ENCODE results near the gene ARNT2. TPM values are rescaled to one million over a fixed set of nuclear protein-coding genes. Genes with fewer than 3 reads are reported as not detected.

ARNT2 gene
- total and polyA plus RNA-seq, 2 experiments from 2014 or later = 3.9 to 5.3 TPM

GRCh38 chr15:80612118-80612823 is 208.1 kb downstream of the ARNT2 start:
- H3K4me1 ChIP-seq (ENCODE audit: insufficient read depth) = no peaks in the 10 kb centered on the region
- no peaks in the 10 kb centered on the region for H3K9me2 ChIP-seq (replicated peaks; ENCODE audit: insufficient read depth)
- no peak overlapping the region for H2AFZ ChIP-seq
- no peak for TF ChIP-seq EZH2phosphoT487 (IDR thresholded peaks at IDR 0.05; ENCODE audit: low read depth, severe bottlenecking, unreplicated experiment)
- no peak for TF ChIP-seq EZH2 (IDR thresholded peaks at IDR 0.05; ENCODE audit: borderline replicate concordance)
- TF ChIP-seq CTCF (IDR thresholded peaks at IDR 0.05; ENCODE audit: poor library complexity) = no peak
- DNase-seq (ENCODE audit: low spot score) = no peak
- H3K9me3 ChIP-seq (ENCODE audit: low read depth) = no peaks in the 10 kb centered on the region
- H4K20me1 ChIP-seq (ENCODE audit: insufficient read depth, poor library complexity, severe bottlenecking) = no peaks in the 10 kb centered on the region
- no peak overlapping the region for H3K4me2 ChIP-seq
- no peaks in the 10 kb centered on the region for H3K79me2 ChIP-seq
- 87% methylated on average over 7 of the region's 7 CpGs for WGBS (ENCODE audit: low lambda C conversion rate, missing lambda C conversion rate)
- no peaks in the 10 kb centered on the region for H3K27me3 ChIP-seq
- H3K36me3 ChIP-seq (replicated peaks; ENCODE audit: insufficient read depth, low read depth) = no peaks in the 10 kb centered on the region
- no peak overlapping the region for H3K4me3 ChIP-seq
- H3K27ac ChIP-seq = no peak overlapping the region

- H3K27ac ChIP-seq = no peak overlapping the region
- no peaks in the 10 kb centered on the region for H4K20me1 ChIP-seq (ENCODE audit: insufficient read depth, poor library complexity, severe bottlenecking)
- no peak overlapping the region for H3K4me3 ChIP-seq
- TF ChIP-seq EZH2phosphoT487 (IDR thresholded peaks at IDR 0.05; ENCODE audit: low read depth, severe bottlenecking, unreplicated experiment) = no peak
- no peak for TF ChIP-seq CTCF (IDR thresholded peaks at IDR 0.05; ENCODE audit: poor library complexity)
- TF ChIP-seq EZH2 (IDR thresholded peaks at IDR 0.05; ENCODE audit: borderline replicate concordance) = no peak
- no peaks in the 10 kb centered on the region for H3K27me3 ChIP-seq
- H3K4me1 ChIP-seq (ENCODE audit: insufficient read depth) = no peaks in the 10 kb centered on the region
- DNase-seq (ENCODE audit: low spot score) = no peak
- no peak overlapping the region for H2AFZ ChIP-seq
- H3K9me3 ChIP-seq (ENCODE audit: low read depth) = no peaks in the 10 kb centered on the region
- H3K9me2 ChIP-seq (replicated peaks; ENCODE audit: insufficient read depth) = no peaks in the 10 kb centered on the region
- no peak overlapping the region for H3K4me2 ChIP-seq
- no peaks in the 10 kb centered on the region for H3K36me3 ChIP-seq (replicated peaks; ENCODE audit: insufficient read depth, low read depth)
- no peaks in the 10 kb centered on the region for H3K79me2 ChIP-seq
- 87% methylated on average over 10 of the region's 10 CpGs for WGBS (ENCODE audit: low lambda C conversion rate, missing lambda C conversion rate)
Measured at GRCh38 chr15:80613762-80614365, 209.7 kb downstream of the ARNT2 start.

DNA sequence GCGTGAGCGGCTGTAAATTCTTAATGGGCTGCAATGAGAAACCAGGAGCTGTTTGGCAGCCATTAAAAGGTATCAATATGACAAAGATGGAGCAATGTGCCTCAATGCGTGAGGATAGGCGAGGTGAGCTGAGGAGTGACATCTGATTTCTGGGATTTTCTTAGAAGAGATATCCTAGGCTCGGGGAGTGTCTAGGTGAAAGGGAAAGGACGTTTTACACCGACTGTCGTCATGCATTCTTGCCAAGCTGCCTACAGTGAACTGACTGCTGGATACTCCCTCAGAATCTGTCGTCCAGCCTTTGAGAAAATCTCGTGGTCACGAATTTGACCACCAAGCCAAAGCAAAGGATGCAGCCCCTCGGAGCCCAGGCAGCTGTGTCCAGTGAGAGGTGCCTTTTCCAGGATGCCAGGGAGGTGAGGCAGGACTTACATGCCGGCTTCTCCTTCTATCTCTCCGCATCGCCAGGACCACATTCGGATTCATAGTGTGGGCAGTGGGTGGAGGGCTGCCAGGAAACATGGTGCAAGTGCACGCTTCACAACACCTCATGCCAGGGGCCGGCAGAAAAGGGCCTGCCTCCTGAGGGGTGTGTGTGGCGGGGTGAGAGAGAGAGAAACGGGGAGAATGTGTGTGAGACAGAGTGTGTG is 210.7 kb downstream of the ARNT2 start:
- DNase-seq (ENCODE audit: low spot score) = no peak
- no peaks in the 10 kb centered on the region for H3K9me2 ChIP-seq (replicated peaks; ENCODE audit: insufficient read depth)
- TF ChIP-seq CTCF (IDR thresholded peaks at IDR 0.05; ENCODE audit: poor library complexity) (no peak), EZH2 (IDR thresholded peaks at IDR 0.05; ENCODE audit: borderline replicate concordance) (no peak), EZH2phosphoT487 (IDR thresholded peaks at IDR 0.05; ENCODE audit: low read depth, severe bottlenecking, unreplicated experiment) (no peak)
- H3K4me1 ChIP-seq (ENCODE audit: insufficient read depth) = no peaks in the 10 kb centered on the region
- no peak overlapping the region for H3K27ac ChIP-seq
- H3K4me2 ChIP-seq = no peak overlapping the region
- H3K36me3 ChIP-seq (replicated peaks; ENCODE audit: insufficient read depth, low read depth) = no peaks in the 10 kb centered on the region
- H4K20me1 ChIP-seq (ENCODE audit: insufficient read depth, poor library complexity, severe bottlenecking) = no peaks in the 10 kb centered on the region
- no peaks in the 10 kb centered on the region for H3K79me2 ChIP-seq
- H3K9me3 ChIP-seq (ENCODE audit: low read depth) = no peaks in the 10 kb centered on the region
- 87% methylated on average over 20 of the region's 20 CpGs for WGBS (ENCODE audit: low lambda C conversion rate, missing lambda C conversion rate)
- H3K4me3 ChIP-seq = no peak overlapping the region
- H2AFZ ChIP-seq = no peak overlapping the region
- H3K27me3 ChIP-seq = no peaks in the 10 kb centered on the region

Data from hepatocyte (in vitro differentiated cells).